ENCODE results near the gene CLEC12A.
"Not testable (repeated sequence)": the region's sequence is repeated elsewhere in the genome, so short reads cannot be mapped to it uniquely, and the experiment has no call there.

Gene CLEC12A

GRCh38 chr12:9957834-9958233, 13.4 kb upstream of the CLEC12A start:
- Histone ChIP-seq H3K27ac (no peak overlapping the region), H3K4me3 (ENCODE audit: low read depth, low read length) (no peak overlapping the region), H3K9me3 (ENCODE audit: severe bottlenecking) (no peaks in the 10 kb centered on the region), H3K27me3 (ENCODE audit: insufficient read depth, low read depth, severe bottlenecking) (no peaks in the 10 kb centered on the region), H3K36me3 (no peaks in the 10 kb centered on the region)
- no peak for DNase-seq
- no peak for TF ChIP-seq CTCF (IDR thresholded peaks at IDR 0.05; ENCODE audit: low read depth, low read length)

- no peak for DNase-seq
- Histone ChIP-seq H3K9me3 (ENCODE audit: severe bottlenecking) (no peaks in the 10 kb centered on the region), H3K27me3 (ENCODE audit: insufficient read depth, low read depth, severe bottlenecking) (no peaks in the 10 kb centered on the region), H3K36me3 (no peaks in the 10 kb centered on the region), H3K27ac (no peak overlapping the region), H3K4me3 (ENCODE audit: low read depth, low read length) (no peak overlapping the region)
- no peak for TF ChIP-seq CTCF (IDR thresholded peaks at IDR 0.05; ENCODE audit: low read depth, low read length)
These were observed 10.6 kb upstream of the CLEC12A start for GRCh38 chr12:9960590-9960989.

DNA sequence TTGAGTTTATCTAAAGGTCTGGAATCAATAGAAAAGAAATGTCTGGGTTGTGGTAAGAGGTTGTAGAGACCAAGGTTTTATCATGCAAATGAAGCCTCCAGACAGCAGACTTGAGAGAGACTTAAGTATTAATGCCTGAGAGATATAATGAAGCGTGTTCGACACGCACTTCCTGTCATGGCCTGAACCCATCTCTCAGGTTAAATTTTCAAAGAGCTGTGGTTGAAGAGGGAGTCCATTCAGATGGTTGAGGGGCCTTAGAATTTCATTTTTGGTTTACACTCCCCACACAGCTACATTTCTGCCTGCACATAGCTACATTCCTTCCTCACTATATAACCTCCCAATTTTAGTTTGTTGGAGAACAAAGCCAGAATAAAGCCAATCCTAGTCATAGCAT, 10.1 kb upstream of the CLEC12A start:
- Histone ChIP-seq H3K9me3 (ENCODE audit: severe bottlenecking) (no peaks in the 10 kb centered on the region), H3K36me3 (no peaks in the 10 kb centered on the region), H3K27me3 (ENCODE audit: insufficient read depth, low read depth, severe bottlenecking) (no peaks in the 10 kb centered on the region), H3K27ac (no peak overlapping the region), H3K4me3 (ENCODE audit: low read depth, low read length) (no peak overlapping the region)
- no peak for DNase-seq
- no peak for TF ChIP-seq CTCF (IDR thresholded peaks at IDR 0.05; ENCODE audit: low read depth, low read length)

- no peak for TF ChIP-seq CTCF (IDR thresholded peaks at IDR 0.05; ENCODE audit: low read depth, low read length)
- Histone ChIP-seq H3K27me3 (ENCODE audit: insufficient read depth, low read depth, severe bottlenecking) (no peaks in the 10 kb centered on the region), H3K27ac (no peak overlapping the region), H3K9me3 (ENCODE audit: severe bottlenecking) (no peaks in the 10 kb centered on the region), H3K4me3 (ENCODE audit: low read depth, low read length) (no peak overlapping the region), H3K36me3 (no peaks in the 10 kb centered on the region)
- DNase-seq, result no peak
These were observed 9.3 kb upstream of the CLEC12A start for GRCh38 chr12:9961901-9962300.

- DNase-seq, result no peak
- no peak for TF ChIP-seq CTCF (IDR thresholded peaks at IDR 0.05; ENCODE audit: low read depth, low read length)
- H3K27ac ChIP-seq, result no peak overlapping the region
- H3K9me3 ChIP-seq (ENCODE audit: severe bottlenecking), result no peaks in the 10 kb centered on the region
- no peak overlapping the region for H3K4me3 ChIP-seq (ENCODE audit: low read depth, low read length)
- no peaks in the 10 kb centered on the region for H3K27me3 ChIP-seq (ENCODE audit: insufficient read depth, low read depth, severe bottlenecking)
- no peaks in the 10 kb centered on the region for H3K36me3 ChIP-seq
These were observed 1.5 kb upstream of the CLEC12A start for GRCh38 chr12:9969673-9970072.

DNA sequence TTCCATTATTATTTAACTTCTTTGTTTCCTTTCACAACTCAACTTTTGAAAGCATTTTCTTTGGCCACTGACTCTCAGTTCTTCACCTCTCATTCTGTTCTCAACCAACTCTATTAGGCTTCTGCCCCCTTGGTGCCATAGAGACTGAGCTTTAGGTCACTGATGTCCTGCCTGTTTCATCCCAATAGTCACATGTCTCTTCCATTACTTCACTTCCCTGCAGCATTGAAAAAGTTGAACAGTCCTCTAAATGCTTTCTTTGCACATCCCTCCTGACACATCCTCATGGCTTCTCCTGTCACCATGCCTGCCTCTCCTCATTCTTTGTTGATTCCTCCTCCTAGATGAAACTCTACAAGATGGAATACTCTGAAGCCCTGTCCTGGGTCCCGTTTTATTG, 2.7 kb downstream of the CLEC12A start:
- DNase-seq, result no peak
- Histone ChIP-seq H3K4me3 (ENCODE audit: low read depth, low read length) (no peak overlapping the region), H3K9me3 (ENCODE audit: severe bottlenecking) (no peaks in the 10 kb centered on the region), H3K27ac (no peak overlapping the region), H3K36me3 (no peaks in the 10 kb centered on the region), H3K27me3 (ENCODE audit: insufficient read depth, low read depth, severe bottlenecking) (no peaks in the 10 kb centered on the region)
- no peak for TF ChIP-seq CTCF (IDR thresholded peaks at IDR 0.05; ENCODE audit: low read depth, low read length)

DNA sequence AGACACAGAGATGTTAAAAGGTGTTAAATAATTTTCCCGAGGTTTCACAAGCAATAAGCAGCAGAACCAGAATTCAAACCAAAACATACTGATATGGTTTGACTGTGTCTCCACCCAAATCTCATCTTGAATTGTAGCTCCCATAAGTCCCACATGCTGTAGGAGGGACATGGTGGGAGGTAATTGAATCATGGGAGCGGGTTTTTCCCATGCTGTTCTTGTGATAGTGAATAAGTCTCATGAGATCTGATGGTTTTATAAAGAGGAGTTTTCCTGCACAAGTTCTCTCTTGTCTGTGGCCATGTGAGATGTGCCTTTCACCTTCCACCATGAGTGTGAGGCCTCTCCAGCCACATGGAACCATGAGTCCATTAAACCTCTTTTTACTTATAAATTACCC, 3.5 kb downstream of the CLEC12A start:
- not testable (repeated sequence) for H3K27me3 ChIP-seq (ENCODE audit: insufficient read depth, low read depth, severe bottlenecking); H3K9me3 ChIP-seq (ENCODE audit: severe bottlenecking); H3K27ac ChIP-seq; DNase-seq; H3K36me3 ChIP-seq; H3K4me3 ChIP-seq (ENCODE audit: low read depth, low read length)
